Left kidney (tissue), 2 donors: ENCODE results near the gene CPS1. TPM values are rescaled to one million over a fixed set of nuclear protein-coding genes. Genes with fewer than 3 reads are reported as not detected.

Source experiments
- DNase-seq: peaks from one replicate; pipeline ENCODE4 v3.0.0-alpha.2; 2013
- polyA plus RNA-seq: library from polyadenylated mRNA; unstranded; fragments of 120-200 nt; gene quantifications from one replicate; pipeline ENCODE4 v1.2.1, GENCODE V29; 2013; ENCODE audit not compliant: insufficient read length

Gene CPS1
- polyA plus RNA-seq, 1 donor: 6.1 TPM

DNA sequence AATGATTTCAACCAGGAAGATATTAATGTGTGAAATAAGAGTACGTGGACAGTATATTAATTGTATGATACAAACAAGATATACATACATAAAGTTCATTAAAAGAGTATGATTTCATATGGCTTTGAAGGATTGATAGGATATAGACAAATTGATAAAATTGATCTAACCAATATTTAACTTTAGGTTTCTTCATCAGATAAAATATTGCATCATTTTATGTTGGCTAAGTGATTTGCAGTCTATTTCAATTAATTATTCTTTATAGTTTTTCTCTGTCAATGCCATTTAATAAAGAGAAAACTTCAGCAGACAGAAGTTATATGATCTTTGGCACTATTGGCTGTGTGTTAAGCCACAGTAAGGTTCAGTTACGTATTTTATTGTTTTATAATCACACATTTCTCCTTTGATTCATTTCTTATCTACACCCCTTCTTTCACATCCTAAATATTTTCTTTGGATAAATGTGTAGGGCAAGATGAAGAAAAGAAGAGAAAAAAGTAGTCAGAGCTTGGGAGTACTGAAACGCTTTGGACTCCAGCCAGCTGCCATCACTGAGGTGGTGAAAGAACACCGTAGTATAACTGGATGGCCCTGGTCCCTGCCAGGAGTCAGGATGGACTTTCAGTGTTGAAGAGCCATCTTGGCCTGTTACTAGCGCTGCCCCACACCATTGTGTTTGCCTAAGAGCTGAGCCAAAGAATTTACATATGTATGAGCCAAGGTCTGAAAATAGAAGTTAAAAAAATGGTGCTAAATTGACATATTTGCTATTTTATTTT is 9.8 kb upstream of the CPS1 start:
- no peak for DNase-seq

DNA sequence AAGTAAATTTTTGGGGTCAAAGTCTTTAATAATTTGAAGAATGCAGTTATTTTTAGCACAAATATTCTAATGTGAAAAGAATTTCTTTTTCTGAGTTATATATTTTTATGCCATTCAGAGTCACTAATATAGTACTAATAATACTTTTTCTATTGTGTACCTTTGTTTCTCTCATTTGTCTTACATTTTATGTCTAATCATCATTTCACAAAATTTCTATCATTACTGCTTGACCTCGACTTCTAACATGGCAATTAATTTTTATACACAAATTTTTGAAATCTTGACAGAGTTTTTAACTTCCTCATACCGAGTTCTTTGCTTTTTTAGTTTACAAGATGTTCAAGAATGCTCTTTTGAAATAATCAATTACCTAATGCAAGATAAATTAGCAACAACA is 8.4 kb upstream of the CPS1 start:
- DNase-seq: no peak

GRCh38 chr2:210548878-210549384 is 7.5 kb upstream of the CPS1 start:
- DNase-seq: no peak

GRCh38 chr2:210551001-210551400 is 5.4 kb upstream of the CPS1 start:
- no peak for DNase-seq

DNA sequence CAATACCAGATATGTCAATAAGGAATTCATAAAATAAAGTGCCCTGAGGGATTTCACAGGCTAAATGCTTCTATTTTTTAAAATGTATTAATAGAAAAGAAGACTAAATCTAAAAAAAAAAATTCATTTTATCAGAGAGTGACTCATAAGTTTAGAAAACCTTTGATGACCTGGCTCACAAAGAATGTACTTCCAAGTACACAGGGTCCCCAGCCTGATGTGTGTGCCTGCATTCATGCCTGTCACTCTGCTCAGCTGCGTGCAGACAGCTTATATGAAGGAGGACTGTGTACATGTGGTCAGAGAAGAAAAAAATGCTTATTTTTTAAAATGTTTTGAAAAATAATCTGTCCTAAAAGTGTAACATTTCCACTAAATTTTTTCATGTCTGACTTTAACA is 3.0 kb upstream of the CPS1 start:
- no peak for DNase-seq

GRCh38 chr2:210555555-210555954 is 844 bp upstream of the CPS1 start:
- no peak for DNase-seq

GRCh38 chr2:210557721-210558120 is 1.3 kb downstream of the CPS1 start:
- DNase-seq: no peak

GRCh38 chr2:210558708-210559107 is 2.3 kb downstream of the CPS1 start:
- DNase-seq: no peak

DNA sequence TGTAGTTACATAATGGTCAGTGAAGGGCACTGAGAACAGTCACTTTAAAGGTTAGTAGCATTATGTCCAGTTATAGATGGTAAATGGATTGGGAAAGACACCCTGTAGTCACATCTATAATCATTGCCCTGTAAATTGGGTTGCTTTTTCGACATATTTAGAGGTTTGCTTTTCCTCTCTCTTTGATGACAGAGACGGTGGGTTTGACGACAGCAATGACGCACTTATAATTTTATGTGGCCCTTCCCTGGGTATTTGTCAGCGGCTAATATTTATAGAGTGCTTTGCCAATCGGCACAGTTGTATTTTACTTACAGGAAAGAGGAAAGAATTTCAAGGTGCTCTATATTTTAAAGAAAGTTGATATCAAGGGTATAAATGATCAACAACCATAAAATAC is 2.8 kb downstream of the CPS1 start:
- DNase-seq: no peak

GRCh38 chr2:210561475-210561874 is 5.1 kb downstream of the CPS1 start:
- DNase-seq: no peak

DNA sequence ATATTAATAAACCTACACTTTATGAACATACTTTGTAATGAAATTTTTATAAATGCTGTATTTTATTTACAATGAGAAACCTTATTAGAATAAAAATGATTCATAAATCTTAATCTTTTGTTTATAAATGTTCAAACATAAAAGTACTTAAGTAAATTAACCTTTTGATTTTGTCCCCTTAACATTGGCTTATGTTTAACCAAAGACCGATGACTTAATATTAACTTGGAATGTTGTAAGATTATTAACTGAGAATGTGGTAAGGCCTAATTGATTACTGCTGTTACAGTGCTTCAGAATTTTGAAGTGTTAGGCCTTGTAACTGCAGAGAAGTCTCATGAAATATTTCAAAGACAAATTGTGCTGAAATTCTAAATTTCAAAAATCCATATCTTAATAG is 5.7 kb downstream of the CPS1 start:
- no peak for DNase-seq

DNA sequence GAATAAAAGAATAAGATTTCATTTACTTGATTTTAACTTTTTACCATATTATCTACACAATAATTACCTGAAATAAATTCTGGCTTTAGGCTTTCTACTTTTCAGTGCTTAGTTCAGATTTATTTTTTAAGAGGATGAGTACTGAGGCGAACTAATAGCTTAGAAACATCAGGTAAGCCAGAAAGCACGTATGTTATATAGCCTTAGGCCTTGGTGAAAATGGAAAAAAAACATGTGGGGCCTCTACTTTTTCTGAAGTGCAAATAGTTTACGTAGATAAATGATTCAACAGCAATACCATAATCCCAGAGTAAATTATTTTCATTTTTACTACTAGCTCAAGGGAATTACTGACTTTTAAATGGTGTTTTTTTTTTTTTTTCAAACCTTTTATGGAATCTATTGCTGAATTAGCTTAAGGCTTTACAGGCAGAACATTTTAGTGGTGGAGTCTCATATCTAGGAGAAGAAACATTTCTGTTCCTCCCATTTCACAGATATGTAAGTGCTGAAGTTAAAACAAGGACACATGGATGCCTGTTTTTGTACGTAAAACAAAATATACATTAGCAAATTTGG is 6.2 kb downstream of the CPS1 start:
- DNase-seq: no peak

DNA sequence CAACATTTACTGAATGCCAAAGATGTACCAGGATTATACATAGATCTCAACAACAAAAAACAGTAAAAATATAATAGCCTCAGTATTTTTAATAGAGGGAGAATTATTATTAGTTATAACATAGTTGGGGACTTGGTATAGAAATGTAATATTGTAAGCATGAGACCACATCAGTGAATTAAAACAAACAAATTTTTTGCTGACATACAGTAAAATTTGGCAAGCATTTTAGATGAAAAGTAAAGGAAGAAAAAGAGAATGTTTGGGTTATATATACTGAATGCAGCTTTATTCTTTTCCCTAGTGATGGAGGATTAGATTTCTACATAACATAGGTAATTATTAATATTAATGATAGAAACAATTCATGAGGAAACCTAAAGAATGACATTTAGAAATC is 10.9 kb downstream of the CPS1 start:
- no peak for DNase-seq

DNA sequence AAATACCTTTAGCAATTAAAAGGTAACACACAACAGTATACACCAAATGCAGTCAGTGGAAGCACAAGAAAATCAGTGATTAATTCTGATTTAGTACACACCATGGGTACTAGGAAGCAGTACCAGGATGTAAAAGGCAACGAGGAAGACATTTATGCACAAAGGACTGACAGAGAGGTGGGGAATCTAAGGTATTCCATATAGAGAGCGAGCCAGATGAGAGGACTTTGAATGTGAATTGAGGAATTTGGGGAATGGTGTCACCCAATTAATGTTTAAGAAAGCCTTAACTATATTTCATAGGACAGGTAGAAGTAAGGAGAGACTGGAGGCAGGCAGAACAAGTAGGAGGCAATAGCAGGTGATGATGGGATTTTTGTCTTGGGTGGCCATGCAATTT is 11.7 kb downstream of the CPS1 start:
- DNase-seq: no peak

- DNase-seq: no peak
Observed at GRCh38 chr2:210577263-210578071, 21.1 kb downstream of the CPS1 start.

GRCh38 chr2:210584834-210585233 is 28.4 kb downstream of the CPS1 start:
- no peak for DNase-seq

GRCh38 chr2:210586381-210586780 is 30.0 kb downstream of the CPS1 start:
- DNase-seq: no peak

GRCh38 chr2:210591663-210592062 is 35.3 kb downstream of the CPS1 start:
- no peak for DNase-seq

GRCh38 chr2:210592726-210593125 is 36.3 kb downstream of the CPS1 start:
- DNase-seq: no peak

- no peak for DNase-seq
Observed at GRCh38 chr2:210593166-210593565, 36.8 kb downstream of the CPS1 start.

DNA sequence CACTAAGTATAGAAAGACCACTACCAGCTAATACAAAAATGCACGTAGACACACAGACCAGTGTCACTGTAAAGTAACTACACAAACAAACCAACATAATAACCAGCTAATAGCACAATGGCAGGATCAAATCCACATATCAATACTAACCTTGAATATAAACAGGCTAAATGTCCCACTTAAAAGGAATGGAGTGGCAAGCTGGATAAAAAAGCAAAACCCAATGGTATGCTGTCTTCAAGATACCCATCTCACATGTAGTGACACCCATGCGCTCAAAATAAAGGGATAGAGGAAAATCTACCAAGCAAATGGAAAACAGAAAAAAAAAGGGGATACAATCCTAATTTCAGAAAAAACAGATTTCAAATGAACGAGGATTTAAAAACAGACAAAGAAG is 41.8 kb downstream of the CPS1 start:
- no peak for DNase-seq

GRCh38 chr2:210599476-210599875 is 43.1 kb downstream of the CPS1 start:
- no peak for DNase-seq

- no peak for DNase-seq
Observed at GRCh38 chr2:210604666-210605065, 48.3 kb downstream of the CPS1 start.
